Gastroesophageal sphincter (tissue), 3 donors: ENCODE measurements around the gene COCH.

Experiments
- EP300 ChIP-seq: sonication (generic); formaldehyde crosslinking; IDR thresholded peaks from one replicate; pipeline ENCODE4 v1.6.1; 2017; ENCODE audit warnings: antibody characterized with exemption, mild to moderate bottlenecking
- POLR2A ChIP-seq, 2 donors: fragments of 450-650 bp; IDR thresholded peaks; one replicate each; pipeline ENCODE4 v1.6.1; 2017; ENCODE audit warnings: antibody characterized with exemption in 2 of 2, mild to moderate bottlenecking in 2 of 2, moderate library complexity in 1 of 2
- POLR2AphosphoS5 ChIP-seq: sonication (generic); formaldehyde crosslinking; IDR thresholded peaks from one replicate; pipeline ENCODE4 v1.6.1; 2017; ENCODE audit warnings: antibody characterized with exemption
- TF ChIP-seq, protein P1 (sequence below), 4 experiments: fragments of 200-600 bp in 2 of 4; fragments of 450-650 bp in 2 of 4; sonication (generic) in 1 of 4; IDR thresholded peaks; one replicate each; pipeline ENCODE4 v1.5.1; 2017 to 2019; ENCODE audit warnings: antibody characterized with exemption in 4 of 4, mild to moderate bottlenecking in 2 of 4, moderate library complexity in 2 of 4

DNA sequence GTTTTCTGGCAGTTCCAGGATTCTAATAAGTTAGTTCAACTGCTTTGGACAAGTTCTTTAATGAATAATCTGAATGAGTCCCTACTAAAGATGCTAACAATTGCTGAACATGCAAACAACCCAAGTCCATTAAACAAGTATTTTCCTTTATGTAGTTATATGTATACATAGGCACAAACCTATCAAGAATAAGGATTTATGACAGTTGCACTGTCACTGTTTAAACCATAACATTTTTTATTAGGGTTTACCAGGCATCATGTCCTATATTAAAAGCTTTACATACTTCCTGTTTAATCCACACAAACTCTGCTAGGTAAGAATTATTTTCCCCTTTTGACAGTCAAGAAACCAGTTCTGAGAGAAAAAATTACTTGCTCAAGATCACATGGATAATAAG is 31.9 kb upstream of the COCH start:
- TF ChIP-seq, protein P1, sequence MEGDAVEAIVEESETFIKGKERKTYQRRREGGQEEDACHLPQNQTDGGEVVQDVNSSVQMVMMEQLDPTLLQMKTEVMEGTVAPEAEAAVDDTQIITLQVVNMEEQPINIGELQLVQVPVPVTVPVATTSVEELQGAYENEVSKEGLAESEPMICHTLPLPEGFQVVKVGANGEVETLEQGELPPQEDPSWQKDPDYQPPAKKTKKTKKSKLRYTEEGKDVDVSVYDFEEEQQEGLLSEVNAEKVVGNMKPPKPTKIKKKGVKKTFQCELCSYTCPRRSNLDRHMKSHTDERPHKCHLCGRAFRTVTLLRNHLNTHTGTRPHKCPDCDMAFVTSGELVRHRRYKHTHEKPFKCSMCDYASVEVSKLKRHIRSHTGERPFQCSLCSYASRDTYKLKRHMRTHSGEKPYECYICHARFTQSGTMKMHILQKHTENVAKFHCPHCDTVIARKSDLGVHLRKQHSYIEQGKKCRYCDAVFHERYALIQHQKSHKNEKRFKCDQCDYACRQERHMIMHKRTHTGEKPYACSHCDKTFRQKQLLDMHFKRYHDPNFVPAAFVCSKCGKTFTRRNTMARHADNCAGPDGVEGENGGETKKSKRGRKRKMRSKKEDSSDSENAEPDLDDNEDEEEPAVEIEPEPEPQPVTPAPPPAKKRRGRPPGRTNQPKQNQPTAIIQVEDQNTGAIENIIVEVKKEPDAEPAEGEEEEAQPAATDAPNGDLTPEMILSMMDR (IDR thresholded peaks at IDR 0.05) = no peak
- TF ChIP-seq POLR2AphosphoS5 (no peak), POLR2A (IDR thresholded peaks at IDR 0.05) (no peak), EP300 (no peak)
